GM19351 (cell line): ENCODE data around the gene CTBP2.

Experiments used
- ATAC-seq: cut with Tn5 transposase; IDR thresholded peaks from one replicate; pipeline ENCODE4 v1.9.1; 2021; ENCODE audit warnings: mild to moderate bottlenecking, moderate library complexity; ENCODE audit not compliant: unreplicated experiment

The CTBP2 gene

GRCh38 chr10:125029584-125030242 lies 130.7 kb downstream of the CTBP2 start:
- no peak for ATAC-seq

DNA sequence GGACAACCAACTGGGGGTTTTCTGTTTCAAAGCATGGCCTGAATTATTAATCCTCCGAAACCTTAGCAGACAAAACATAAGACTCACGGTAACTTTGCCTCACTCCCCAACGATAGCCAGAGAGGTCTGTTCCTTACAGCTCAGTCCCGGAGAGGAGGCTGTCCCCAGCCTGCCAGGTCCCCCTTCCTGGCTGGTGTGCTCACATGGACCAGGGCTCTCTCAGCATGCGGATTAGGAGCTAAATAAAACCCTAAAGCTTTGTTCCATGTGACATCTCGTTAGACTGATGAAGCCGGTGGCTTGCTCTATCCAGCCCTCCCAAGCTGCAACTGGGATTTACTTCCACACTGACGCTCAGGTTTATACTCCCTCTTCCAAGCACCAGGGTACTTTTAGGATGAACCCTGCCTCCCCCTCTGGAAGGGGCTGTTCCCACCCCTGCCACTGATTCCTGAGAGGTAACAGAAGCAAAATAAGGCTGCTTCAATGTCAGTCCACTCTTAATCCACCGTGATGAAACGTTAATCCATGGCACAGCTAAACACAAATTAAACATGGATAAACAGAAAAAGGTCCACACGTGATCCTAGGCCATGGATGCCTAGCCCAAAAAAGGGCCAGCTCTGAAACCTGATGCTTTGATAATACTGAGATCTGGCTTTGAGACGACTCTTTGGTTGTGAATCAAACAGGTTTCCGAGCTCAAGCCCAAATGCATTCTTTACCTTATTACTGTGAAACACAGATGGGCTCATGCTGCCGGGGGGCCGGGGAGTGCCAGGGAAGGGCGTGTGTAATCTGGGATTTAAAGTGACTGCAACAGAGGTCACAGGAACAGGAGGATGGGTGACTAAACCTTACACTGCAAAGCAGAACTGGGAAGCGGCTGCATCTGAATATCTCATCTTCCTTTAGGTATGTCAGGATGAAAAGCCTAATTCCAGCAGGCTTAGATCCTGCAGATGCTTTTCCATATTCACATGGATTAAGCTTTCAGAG lies 132.2 kb downstream of the CTBP2 start:
- ATAC-seq = no peak

DNA sequence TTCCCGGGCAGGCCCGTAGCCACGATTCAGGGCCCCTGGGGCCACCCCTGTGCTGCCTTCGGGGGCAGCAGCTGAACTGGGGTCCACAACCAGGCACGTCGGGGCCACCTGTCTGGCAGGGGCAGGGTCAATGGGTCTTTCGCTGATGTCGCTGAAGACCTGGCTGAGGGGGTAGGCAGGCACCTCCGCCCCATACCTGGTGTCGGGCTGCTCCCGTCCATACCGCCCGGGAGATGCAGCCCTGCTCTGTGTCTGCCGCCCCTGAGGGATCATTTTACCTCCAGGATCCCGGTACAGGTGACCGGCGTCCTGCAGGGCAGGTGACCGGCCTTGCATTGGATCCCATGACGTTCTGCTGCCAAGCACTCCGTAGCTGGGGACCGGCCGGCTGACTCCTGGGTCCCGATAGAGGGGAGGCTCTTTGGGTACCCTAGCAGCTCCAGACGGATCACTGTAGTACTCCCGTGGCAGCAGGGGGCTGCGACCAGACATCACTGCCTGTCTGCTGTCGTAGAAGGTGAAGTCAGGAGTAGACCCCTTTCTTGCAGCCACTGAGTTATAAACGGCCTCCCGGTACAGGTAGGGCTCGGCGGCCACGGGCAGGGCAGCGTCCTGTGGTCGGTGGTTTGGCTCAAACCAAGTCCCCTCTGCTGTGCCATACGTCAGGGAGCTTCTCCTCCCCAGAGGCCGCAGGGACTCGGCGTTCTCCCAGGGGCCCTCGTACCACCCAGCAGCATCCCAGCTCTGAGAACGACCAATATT lies 133.2 kb downstream of the CTBP2 start:
- ATAC-seq = no peak

GRCh38 chr10:125026036-125026931 lies 134.1 kb downstream of the CTBP2 start:
- no peak for ATAC-seq

DNA sequence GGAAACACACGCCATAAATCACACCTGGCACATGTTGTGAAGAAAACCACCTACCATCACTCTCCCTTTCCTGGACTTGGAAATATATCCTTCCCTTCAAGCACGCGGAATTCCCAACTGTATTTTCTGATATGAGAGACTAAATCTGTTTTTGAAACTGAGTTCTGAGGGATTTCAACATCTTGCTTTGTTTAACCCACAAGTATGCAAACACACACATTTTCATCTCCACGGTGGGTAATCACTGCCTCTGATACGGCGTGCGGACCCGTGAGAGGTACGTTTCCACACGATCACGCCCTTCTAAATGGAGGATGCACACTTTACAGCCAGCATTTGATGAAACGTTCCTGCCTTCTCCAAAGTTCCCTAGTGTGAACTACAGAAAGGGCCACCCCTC lies 135.0 kb downstream of the CTBP2 start:
- no peak for ATAC-seq

DNA sequence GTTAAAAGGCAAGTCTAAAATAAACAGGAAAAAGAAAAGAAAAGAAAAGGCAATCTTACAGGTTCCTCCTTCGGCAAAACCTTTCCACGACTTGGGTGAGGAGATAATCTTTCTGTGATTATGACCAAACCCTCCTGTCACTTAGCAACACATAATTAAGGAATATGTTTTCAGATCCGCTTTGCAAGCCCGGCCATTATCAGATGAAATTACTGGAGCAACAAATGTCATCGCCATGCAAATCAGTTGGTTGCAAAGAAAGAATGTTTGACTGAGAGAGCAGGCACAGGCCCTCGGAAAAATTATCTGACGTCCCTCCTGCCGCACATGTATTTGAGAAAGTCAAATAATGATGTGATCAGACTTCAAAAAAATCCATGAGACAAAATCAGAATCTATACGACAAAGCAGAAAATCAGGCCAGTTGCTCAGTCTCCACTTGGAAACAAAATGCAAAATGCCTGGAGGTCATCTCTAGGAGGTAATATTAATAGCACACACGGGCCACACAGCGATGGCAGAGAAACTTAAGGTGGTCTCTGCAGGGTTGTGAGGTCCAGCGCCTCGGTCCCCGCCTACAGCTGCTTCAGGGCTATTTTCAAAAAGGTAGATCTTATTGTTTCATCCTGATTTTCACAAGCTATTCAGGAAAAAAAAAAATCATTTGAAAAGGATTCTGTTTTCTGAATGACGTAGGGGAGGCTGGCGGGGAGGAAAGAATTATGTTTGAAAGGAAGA lies 135.7 kb downstream of the CTBP2 start:
- ATAC-seq = no peak

- ATAC-seq = no peak
These were observed 136.4 kb downstream of the CTBP2 start for GRCh38 chr10:125023862-125024496.

DNA sequence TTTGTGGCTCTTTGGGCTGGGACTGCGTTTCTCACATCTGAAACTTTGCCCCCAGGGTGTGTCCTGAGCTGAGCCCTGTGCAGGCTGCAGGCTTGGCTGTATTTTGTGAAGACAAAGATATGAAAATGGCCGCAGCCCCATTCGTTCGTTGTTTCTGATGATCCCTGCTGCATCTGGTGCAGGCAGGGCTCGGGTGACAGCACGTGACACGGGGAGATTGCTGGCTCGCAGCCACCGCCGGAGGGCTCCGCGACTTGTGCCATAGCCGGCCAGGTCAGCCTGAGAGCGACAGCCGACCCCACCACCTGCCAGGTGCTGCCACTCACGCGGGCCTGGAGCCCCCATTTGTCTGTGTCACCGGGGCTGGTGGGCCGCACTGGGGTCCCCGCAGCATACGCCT lies 137.1 kb downstream of the CTBP2 start:
- no peak for ATAC-seq

DNA sequence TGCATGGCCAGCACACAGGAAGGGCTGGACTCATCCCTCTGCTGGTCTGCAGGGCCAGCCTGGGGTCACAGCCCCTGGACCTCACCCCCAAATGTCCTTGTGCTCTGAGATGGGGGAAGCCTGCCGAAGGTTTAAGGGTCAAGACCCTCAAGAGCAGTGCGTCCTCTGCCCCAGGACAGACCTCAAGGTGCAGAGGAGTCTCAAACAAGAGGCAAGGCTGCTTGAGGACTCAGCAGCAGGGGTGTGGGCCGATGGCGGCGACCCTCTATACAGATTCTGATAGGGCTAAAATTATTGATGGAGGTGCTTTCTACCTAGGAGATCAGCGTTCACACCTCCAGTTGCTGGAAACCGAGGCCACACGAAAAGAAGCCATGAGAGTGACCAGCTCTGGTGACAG lies 137.7 kb downstream of the CTBP2 start:
- ATAC-seq = no peak

DNA sequence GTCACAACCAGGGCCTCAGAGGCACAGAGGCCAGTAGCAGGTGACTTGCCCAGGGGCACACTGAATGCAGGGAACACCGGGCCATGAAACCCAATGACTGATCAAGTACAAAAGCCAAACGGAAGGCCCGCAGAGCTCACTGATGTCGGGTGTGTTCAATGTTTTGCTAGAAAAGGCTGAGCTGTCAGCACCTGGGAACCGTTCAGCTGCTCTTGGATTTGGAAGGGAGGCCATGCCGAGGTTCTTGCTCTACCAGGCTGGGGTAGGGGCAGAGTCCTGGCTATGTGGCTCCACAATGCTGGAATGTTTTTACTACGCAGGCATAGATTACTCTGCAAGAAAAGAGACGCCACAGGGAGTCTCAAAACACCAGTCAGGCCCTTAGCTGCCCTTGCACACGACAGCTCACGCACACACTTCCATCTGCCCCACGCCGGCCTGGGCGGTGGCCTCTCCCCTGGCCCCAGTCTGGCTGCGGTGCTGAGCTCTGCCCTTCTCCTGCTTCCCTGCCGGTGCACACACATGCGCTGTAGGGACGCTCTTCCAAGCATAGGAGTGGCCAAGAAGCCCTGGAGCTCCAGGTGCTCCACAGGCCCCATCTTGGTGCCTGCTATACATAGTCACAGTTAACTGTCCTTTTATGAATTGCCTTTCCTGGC lies 138.5 kb downstream of the CTBP2 start:
- no peak for ATAC-seq

- no peak for ATAC-seq
These were observed 139.5 kb downstream of the CTBP2 start for GRCh38 chr10:125020871-125021270.

GRCh38 chr10:125020386-125020785 lies 140.0 kb downstream of the CTBP2 start:
- ATAC-seq = no peak

DNA sequence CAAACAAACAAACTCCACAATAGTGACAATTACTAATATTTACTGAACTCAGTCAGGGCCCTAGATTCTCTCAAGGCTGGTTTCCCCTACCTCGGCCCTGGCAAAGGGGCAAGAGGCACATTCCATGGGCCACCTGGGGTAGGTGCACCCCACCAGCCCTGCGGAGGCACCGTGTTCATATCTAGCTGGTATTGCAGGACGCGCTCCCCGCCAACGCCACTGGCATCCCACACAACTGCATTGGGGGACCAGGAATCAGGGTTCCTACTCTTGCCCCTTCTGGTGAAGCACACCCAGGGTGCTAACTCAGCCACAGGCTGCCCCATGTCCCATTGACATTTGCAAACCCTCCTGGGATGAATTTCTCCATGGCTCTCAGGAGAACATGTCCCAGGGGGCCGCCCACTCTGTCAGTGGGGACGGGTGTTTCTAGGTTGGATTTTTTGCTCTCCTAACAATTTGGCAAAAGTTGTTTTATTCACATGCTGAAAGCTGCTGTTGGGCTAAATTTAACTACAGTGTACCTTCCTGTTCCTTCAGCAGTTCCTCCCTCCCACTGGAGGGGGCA lies 141.7 kb downstream of the CTBP2 start:
- ATAC-seq = no peak

GRCh38 chr10:125017547-125018298 lies 142.6 kb downstream of the CTBP2 start:
- ATAC-seq = no peak

- no peak for ATAC-seq
These were observed 143.7 kb downstream of the CTBP2 start for GRCh38 chr10:125016611-125017202.

- no peak for ATAC-seq
These were observed 144.2 kb downstream of the CTBP2 start for GRCh38 chr10:125016123-125016522.

GRCh38 chr10:125015356-125015944 lies 144.9 kb downstream of the CTBP2 start:
- ATAC-seq = peak; percentile 44
